Osteoblast (primary cell): ENCODE measurements around the gene FFAR1. TPM values are rescaled to one million over a fixed set of nuclear protein-coding genes. Genes with fewer than 3 reads are reported as not detected.

Experiments used
- DNase-seq: peaks from one replicate; pipeline ENCODE4 v3.0.0; 2011; ENCODE audit warnings: low spot score, mixed read lengths; ENCODE audit not compliant: insufficient read length; ENCODE audit errors: missing footprints
- H2AFZ ChIP-seq: 2 replicates; pipeline ENCODE4 v1.6.0; 2011; ENCODE audit warnings: mild to moderate bottlenecking, low read length
- H3K27ac ChIP-seq: 2 replicates; pipeline ENCODE4 v1.5.1; 2011; ENCODE audit warnings: mild to moderate bottlenecking, low read depth, low read length, moderate library complexity
- H3K27me3 ChIP-seq: 2 replicates; pipeline ENCODE4 v1.6.0; 2012; ENCODE audit warnings: mild to moderate bottlenecking, control low read depth, inconsistent platforms, low read length, moderate library complexity; ENCODE audit not compliant: insufficient read depth
- H3K36me3 ChIP-seq: 2 replicates; pipeline ENCODE4 v1.5.1; 2011; ENCODE audit warnings: mild to moderate bottlenecking, low read length, control low read depth, moderate library complexity; ENCODE audit not compliant: insufficient read depth
- H3K4me1 ChIP-seq: 2 replicates; pipeline ENCODE4 v1.5.1; 2011; ENCODE audit warnings: mild to moderate bottlenecking, low read length, control low read depth, moderate library complexity; ENCODE audit not compliant: insufficient read depth
- H3K4me2 ChIP-seq: 2 replicates; pipeline ENCODE4 v1.6.0; 2011; ENCODE audit warnings: mild to moderate bottlenecking, low read length; ENCODE audit not compliant: insufficient read depth
- H3K4me3 ChIP-seq: fragments of 200-600 bp; sonication (generic); 3 replicates; pipeline ENCODE4 v1.5.1; 2012; ENCODE audit warnings: mild to moderate bottlenecking, low read length, inconsistent platforms; ENCODE audit not compliant: insufficient read depth
- H3K79me2 ChIP-seq: 2 replicates; pipeline ENCODE4 v1.6.0; 2012; ENCODE audit warnings: mild to moderate bottlenecking, low read length, control low read depth, inconsistent platforms; ENCODE audit not compliant: insufficient read depth
- H3K9me3 ChIP-seq: 2 replicates; pipeline ENCODE4 v1.5.1; 2011; ENCODE audit warnings: low read depth, low read length, control low read depth
- H4K20me1 ChIP-seq: 2 replicates; pipeline ENCODE4 v1.6.0; 2012; ENCODE audit warnings: mild to moderate bottlenecking, low read length, control low read depth; ENCODE audit not compliant: insufficient read depth
- total RNA-seq: library from RNA; depleted of rRNA; stranded (reverse); fragments of >200 nt; gene quantifications from 2 replicates; pipeline ENCODE4 v1.2.3, GENCODE V29; 2012
- TF ChIP-seq, protein P1 (sequence below): IDR thresholded peaks from 2 replicates; pipeline ENCODE4 v1.5.1; 2011; ENCODE audit warnings: mild to moderate bottlenecking, low read depth, low read length, moderate library complexity; ENCODE audit errors: extremely low read depth

The FFAR1 gene
- total RNA-seq, 1 donor, result not detected

GRCh38 chr19:35300339-35300649 lies 47.4 kb upstream of the FFAR1 start:
- Histone ChIP-seq H3K27me3 (no peaks in the 10 kb centered on the region), H2AFZ (no peak overlapping the region), H3K4me1 (no peaks in the 10 kb centered on the region), H3K79me2 (no peaks in the 10 kb centered on the region), H3K27ac (no peak overlapping the region), H4K20me1 (no peaks in the 10 kb centered on the region), H3K4me3 (no peak overlapping the region), H3K36me3 (no peaks in the 10 kb centered on the region), H3K9me3 (no peaks in the 10 kb centered on the region), H3K4me2 (no peak overlapping the region)
- TF ChIP-seq, protein P1, sequence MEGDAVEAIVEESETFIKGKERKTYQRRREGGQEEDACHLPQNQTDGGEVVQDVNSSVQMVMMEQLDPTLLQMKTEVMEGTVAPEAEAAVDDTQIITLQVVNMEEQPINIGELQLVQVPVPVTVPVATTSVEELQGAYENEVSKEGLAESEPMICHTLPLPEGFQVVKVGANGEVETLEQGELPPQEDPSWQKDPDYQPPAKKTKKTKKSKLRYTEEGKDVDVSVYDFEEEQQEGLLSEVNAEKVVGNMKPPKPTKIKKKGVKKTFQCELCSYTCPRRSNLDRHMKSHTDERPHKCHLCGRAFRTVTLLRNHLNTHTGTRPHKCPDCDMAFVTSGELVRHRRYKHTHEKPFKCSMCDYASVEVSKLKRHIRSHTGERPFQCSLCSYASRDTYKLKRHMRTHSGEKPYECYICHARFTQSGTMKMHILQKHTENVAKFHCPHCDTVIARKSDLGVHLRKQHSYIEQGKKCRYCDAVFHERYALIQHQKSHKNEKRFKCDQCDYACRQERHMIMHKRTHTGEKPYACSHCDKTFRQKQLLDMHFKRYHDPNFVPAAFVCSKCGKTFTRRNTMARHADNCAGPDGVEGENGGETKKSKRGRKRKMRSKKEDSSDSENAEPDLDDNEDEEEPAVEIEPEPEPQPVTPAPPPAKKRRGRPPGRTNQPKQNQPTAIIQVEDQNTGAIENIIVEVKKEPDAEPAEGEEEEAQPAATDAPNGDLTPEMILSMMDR, result no peak
- peak; percentile 35 for DNase-seq

DNA sequence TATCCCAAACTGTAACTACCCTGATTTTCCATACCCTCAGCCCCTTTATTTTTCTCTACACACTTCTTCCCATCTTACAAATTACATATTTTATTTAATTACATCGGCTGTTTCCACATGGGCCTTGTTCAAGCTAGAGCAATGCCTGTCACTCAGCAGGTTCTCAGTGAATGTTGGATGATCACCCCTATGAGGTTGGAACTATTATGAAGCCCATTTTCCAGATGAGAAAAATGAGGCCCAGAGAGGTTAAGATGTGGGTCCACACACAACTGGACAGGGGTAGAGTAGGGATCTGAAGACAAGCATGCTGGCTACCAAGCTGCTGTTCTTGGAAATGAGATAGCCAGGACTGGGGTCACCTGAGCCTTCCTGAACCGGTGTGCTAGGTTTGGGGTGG lies 45.7 kb upstream of the FFAR1 start:
- no peak overlapping the region for H3K4me2 ChIP-seq
- no peak overlapping the region for H3K4me3 ChIP-seq
- H4K20me1 ChIP-seq, result no peaks in the 10 kb centered on the region
- no peak for DNase-seq
- H2AFZ ChIP-seq, result no peak overlapping the region
- no peak overlapping the region for H3K27ac ChIP-seq
- no peaks in the 10 kb centered on the region for H3K4me1 ChIP-seq
- H3K9me3 ChIP-seq, result no peaks in the 10 kb centered on the region
- H3K27me3 ChIP-seq, result no peaks in the 10 kb centered on the region
- no peaks in the 10 kb centered on the region for H3K79me2 ChIP-seq
- no peaks in the 10 kb centered on the region for H3K36me3 ChIP-seq
- TF ChIP-seq, protein P1, result no peak

GRCh38 chr19:35302446-35302845 lies 45.3 kb upstream of the FFAR1 start:
- peak; percentile 75 for DNase-seq
- H3K4me3 ChIP-seq, result no peak overlapping the region
- TF ChIP-seq, protein P1, result no peak
- no peaks in the 10 kb centered on the region for H4K20me1 ChIP-seq
- H3K4me1 ChIP-seq, result no peaks in the 10 kb centered on the region
- no peak overlapping the region for H3K27ac ChIP-seq
- no peaks in the 10 kb centered on the region for H3K9me3 ChIP-seq
- H3K36me3 ChIP-seq, result no peaks in the 10 kb centered on the region
- no peaks in the 10 kb centered on the region for H3K27me3 ChIP-seq
- H2AFZ ChIP-seq, result no peak overlapping the region
- H3K4me2 ChIP-seq, result no peak overlapping the region
- H3K79me2 ChIP-seq, result no peaks in the 10 kb centered on the region

- TF ChIP-seq, protein P1, result no peak
- Histone ChIP-seq H3K27ac (no peak overlapping the region), H3K79me2 (no peaks in the 10 kb centered on the region), H3K36me3 (no peaks in the 10 kb centered on the region), H3K27me3 (no peaks in the 10 kb centered on the region), H4K20me1 (no peaks in the 10 kb centered on the region), H3K9me3 (no peaks in the 10 kb centered on the region), H2AFZ (no peak overlapping the region), H3K4me1 (no peaks in the 10 kb centered on the region), H3K4me3 (no peak overlapping the region), H3K4me2 (no peak overlapping the region)
- DNase-seq, result peak; percentile 68
These were observed 44.3 kb upstream of the FFAR1 start for GRCh38 chr19:35303357-35303915.
